K562 (cell line): Measurements from ENCODE around the gene HUNK.

Source experiments
- CTCF ChIP-seq, 3 experiments: IDR thresholded peaks in 2 of 3; conservative IDR thresholded peaks in 1 of 3; 2 replicates each; pipeline ENCODE4 v1.5.1; 2011 to 2012; ENCODE audit warnings: low read length in 3 of 3, mild to moderate bottlenecking in 3 of 3, control low read depth in 2 of 3, improper control_type of control experiment in 1 of 3, inconsistent platforms in 1 of 3, low read depth in 1 of 3, mixed read lengths in 1 of 3, moderate library complexity in 1 of 3; ENCODE audit not compliant: insufficient read depth in 2 of 3
- GABPA ChIP-seq: fragments of 200-800 bp; sonication (Bioruptor generic); conservative IDR thresholded peaks from 2 replicates; pipeline ENCODE4 v1.6.1; 2016; ENCODE audit warnings: low read depth, missing genetic modification characterization, missing compliant biosample characterization
- LARP7 ChIP-seq: fragments of 450-650 bp; IDR thresholded peaks from 2 replicates; pipeline ENCODE4 v1.6.1; 2016
- MXI1 ChIP-seq: IDR thresholded peaks from 2 replicates; pipeline ENCODE4 v1.6.1; 2011; ENCODE audit warnings: low read depth, mild to moderate bottlenecking, improper control_type of control experiment, low read length
- SNRNP70 ChIP-seq: fragments of 200-400 bp; formaldehyde crosslinking; optimal IDR thresholded peaks from 2 replicates; pipeline ENCODE3; 2017; ENCODE audit warnings: low read depth, low read length
- ZBTB11 ChIP-seq, 3 experiments: fragments of 200-800 bp in 1 of 3; fragments of 250-450 bp in 1 of 3; fragments of 450-650 bp in 1 of 3; sonication (Bioruptor Pico) in 1 of 3; sonication (Bioruptor generic) in 1 of 3; formaldehyde crosslinking in 1 of 3; IDR thresholded peaks; 2 replicates each; pipeline versions ENCODE4 v1.6.1 to v1.8.0; 2016 to 2022; ENCODE audit warnings: mild to moderate bottlenecking in 2 of 3, missing genetic modification characterization in 2 of 3, missing compliant biosample characterization in 1 of 3, moderate library complexity in 1 of 3
- ZBTB40 ChIP-seq, 2 experiments: fragments of 450-650 bp in 1 of 2; sonication (generic) in 1 of 2; formaldehyde crosslinking in 1 of 2; IDR thresholded peaks; 2 replicates each; pipeline versions ENCODE4 v1.7.1 to v1.9.0; 2016 to 2022; ENCODE audit warnings: inconsistent platforms in 1 of 2, mild to moderate bottlenecking in 1 of 2, missing genetic modification reagents in 1 of 2
- ZNF449 ChIP-seq: fragments of 250-450 bp; sonication (Bioruptor Pico); IDR thresholded peaks from 2 replicates; pipeline ENCODE4 v1.8.0; 2022; ENCODE audit warnings: moderate library complexity, mild to moderate bottlenecking, inconsistent platforms

- TF ChIP-seq SNRNP70 (no peak), ZBTB40 (IDR thresholded peaks at IDR 0.05) (no peak), ZBTB40 (CRISPR knock-in tag; IDR thresholded peaks at IDR 0.05) (no peak), ZNF449 (CRISPR knock-in tag) (no peak), GABPA (no peak), CTCF (IDR thresholded peaks at IDR 0.05 in 2 of 3, conservative IDR thresholded peaks at IDR 0.05 in 1 of 3; ENCODE audit: insufficient read depth in 2 of 3, low read depth in 1 of 3, low read length in 3 of 3) (no peak), ZBTB11 (CRISPR knock-in tag; IDR thresholded peaks at IDR 0.05) (no peak), MXI1 (no peak), LARP7 (no peak)
These were observed 24.4 kb upstream of the HUNK start for GRCh38 chr21:31848326-31848985.
